H9 (cell line): ENCODE measurements around the gene IGLL5. TPM values are rescaled to one million over a fixed set of nuclear protein-coding genes. Genes with fewer than 3 reads are reported as not detected.

Experiments used
- DNase-seq: peaks from one replicate; pipeline ENCODE4 v3.0.0-alpha.2; 2017
- H2AFZ ChIP-seq: one replicate; pipeline ENCODE4 v1.6.1; 2013; ENCODE audit warnings: mild to moderate bottlenecking, low read length, control low read depth, moderate library complexity
- H2AK5ac ChIP-seq: 2 replicates; pipeline ENCODE4 v1.6.1; 2013; ENCODE audit warnings: low read length, control low read depth, mixed read lengths; ENCODE audit not compliant: insufficient read length
- H2BK120ac ChIP-seq: one replicate; pipeline ENCODE4 v1.6.1; 2013; ENCODE audit warnings: low read depth, mild to moderate bottlenecking, low read length, control low read depth, inconsistent platforms; ENCODE audit not compliant: poor library complexity, severe bottlenecking
- H2BK12ac ChIP-seq: 2 replicates; pipeline ENCODE4 v1.6.1; 2013; ENCODE audit warnings: low read length, control low read depth, mixed read lengths, low read depth; ENCODE audit not compliant: insufficient read length
- H2BK15ac ChIP-seq: 2 replicates; pipeline ENCODE4 v1.6.1; 2013; ENCODE audit warnings: low read depth, low read length, control low read depth
- H2BK20ac ChIP-seq: one replicate; pipeline ENCODE4 v1.6.1; 2013; ENCODE audit warnings: low read depth, mild to moderate bottlenecking, low read length, control low read depth, inconsistent platforms; ENCODE audit not compliant: poor library complexity, severe bottlenecking
- H2BK5ac ChIP-seq: 2 replicates; pipeline ENCODE4 v1.6.1; 2013; ENCODE audit warnings: low read length, control low read depth, mixed read lengths; ENCODE audit not compliant: insufficient read length
- H3K14ac ChIP-seq: 2 replicates; pipeline ENCODE4 v1.6.1; 2013; ENCODE audit warnings: low read length, control low read depth; ENCODE audit not compliant: insufficient read depth
- H3K18ac ChIP-seq: 2 replicates; pipeline ENCODE4 v1.6.1; 2013; ENCODE audit warnings: low read depth, mild to moderate bottlenecking, mixed read lengths, low read length, control low read depth; ENCODE audit not compliant: insufficient read length
- H3K23ac ChIP-seq: 2 replicates; pipeline ENCODE4 v1.6.1; 2013; ENCODE audit warnings: low read length, control low read depth, mixed read lengths, low read depth; ENCODE audit not compliant: insufficient read length
- H3K23me2 ChIP-seq: 2 replicates; pipeline ENCODE4 v1.6.1; 2013; ENCODE audit warnings: low read depth, mild to moderate bottlenecking, mixed read lengths, low read length, control low read depth; ENCODE audit not compliant: insufficient read length, poor library complexity, severe bottlenecking
- H3K27ac ChIP-seq: 2 replicates; pipeline ENCODE4 v1.5.1; 2013; ENCODE audit warnings: low read length, control low read depth, mixed read lengths, low read depth; ENCODE audit not compliant: insufficient read length
- H3K27me3 ChIP-seq: 2 replicates; pipeline ENCODE4 v1.6.1; 2013; ENCODE audit warnings: low read length, control low read depth, inconsistent platforms; ENCODE audit not compliant: insufficient read depth
- H3K4ac ChIP-seq: 2 replicates; pipeline ENCODE4 v1.6.1; 2013; ENCODE audit warnings: low read depth, mild to moderate bottlenecking, control low read depth, inconsistent platforms, low read length, moderate library complexity
- H3K4me1 ChIP-seq: 2 replicates; pipeline ENCODE4 v1.6.1; 2013; ENCODE audit warnings: low read length, control low read depth, inconsistent platforms; ENCODE audit not compliant: insufficient read depth
- H3K4me2 ChIP-seq: 2 replicates; pipeline ENCODE4 v1.6.1; 2013; ENCODE audit warnings: low read length, control low read depth, mixed read lengths; ENCODE audit not compliant: insufficient read length, insufficient read depth
- H3K56ac ChIP-seq: 2 replicates; pipeline ENCODE4 v1.6.1; 2013; ENCODE audit warnings: low read depth, mild to moderate bottlenecking, mixed read lengths, low read length, control low read depth; ENCODE audit not compliant: insufficient read length
- H3K79me1 ChIP-seq: 2 replicates; pipeline ENCODE4 v1.6.1; 2013; ENCODE audit warnings: low read depth, mild to moderate bottlenecking, moderate library complexity, low read length, control low read depth, inconsistent platforms; ENCODE audit not compliant: insufficient read depth, poor library complexity, severe bottlenecking
- H3K79me2 ChIP-seq: 2 replicates; pipeline ENCODE4 v1.6.1; 2013; ENCODE audit warnings: low read length, control low read depth, inconsistent platforms; ENCODE audit not compliant: insufficient read depth
- H3K9ac ChIP-seq: 2 replicates; pipeline ENCODE4 v1.6.1; 2013; ENCODE audit warnings: low read length, control low read depth, mixed read lengths; ENCODE audit not compliant: insufficient read length; ENCODE audit errors: extremely low read depth
- H3K9me3 ChIP-seq: one replicate; pipeline ENCODE4 v1.6.1; 2013; ENCODE audit warnings: low read depth, low read length, inconsistent platforms; ENCODE audit not compliant: control insufficient read depth
- H3T11ph ChIP-seq: one replicate; pipeline ENCODE4 v1.6.1; 2013; ENCODE audit warnings: mild to moderate bottlenecking, low read length, control low read depth, inconsistent platforms
- H4K20me1 ChIP-seq: one replicate; pipeline ENCODE4 v1.6.1; 2013; ENCODE audit not compliant: control insufficient read depth, insufficient read length, insufficient read depth
- H4K5ac ChIP-seq: 2 replicates; pipeline ENCODE4 v1.6.1; 2013; ENCODE audit warnings: low read depth, mild to moderate bottlenecking, mixed read lengths, low read length, control low read depth; ENCODE audit not compliant: insufficient read length
- H4K8ac ChIP-seq: replicated peaks from 2 replicates; pipeline ENCODE4 v1.6.1; 2013; ENCODE audit warnings: low read length, control low read depth, mixed read lengths, low read depth; ENCODE audit not compliant: insufficient read length
- H4K91ac ChIP-seq: 2 replicates; pipeline ENCODE4 v1.6.1; 2013; ENCODE audit warnings: low read depth, mild to moderate bottlenecking, moderate library complexity, mixed read lengths, low read length, control low read depth; ENCODE audit not compliant: insufficient read length
- H3K27ac Mint-ChIP-seq, 3 experiments: 2 replicates in 2 of 3; 3 replicates in 1 of 3; pipeline ENCODE4 v1.8.0; 2020 to 2021; ENCODE audit warnings: mixed read lengths in 3 of 3, mild to moderate bottlenecking in 1 of 3, moderate library complexity in 1 of 3
- H3K27me3 Mint-ChIP-seq: 2 replicates; pipeline ENCODE4 v1.8.0; 2021; ENCODE audit warnings: low read depth, mild to moderate bottlenecking, moderate library complexity, mixed read lengths
- H3K36me3 Mint-ChIP-seq, 3 experiments: 2 replicates in 2 of 3; 3 replicates in 1 of 3; pipeline ENCODE4 v1.8.0; 2020 to 2021; ENCODE audit warnings: low read depth in 3 of 3, mixed read lengths in 3 of 3; ENCODE audit not compliant: insufficient read depth in 1 of 3
- H3K4me1 Mint-ChIP-seq, 2 experiments: 2 replicates each; pipeline ENCODE4 v1.8.0; 2020; ENCODE audit warnings: mixed read lengths in 2 of 2
- H3K4me3 Mint-ChIP-seq, 2 experiments: 2 replicates in 1 of 2; 3 replicates in 1 of 2; pipeline ENCODE4 v1.8.0; 2020 to 2021; ENCODE audit warnings: mild to moderate bottlenecking in 2 of 2, mixed read lengths in 2 of 2, moderate library complexity in 1 of 2
- H3K9me3 Mint-ChIP-seq, 2 experiments: 2 replicates in 1 of 2; 3 replicates in 1 of 2; pipeline ENCODE4 v1.8.0; 2020; ENCODE audit warnings: mild to moderate bottlenecking in 2 of 2, mixed read lengths in 2 of 2, moderate library complexity in 1 of 2
- CTCF ChIP-seq: fragments of 200-600 bp; sonication (generic); conservative IDR thresholded peaks from 3 replicates; pipeline ENCODE4 v1.8.0; 2021; ENCODE audit warnings: antibody characterized with exemption, mild to moderate bottlenecking
- WGBS: extraction: QIAGEN DNeasy Blood & Tissue Kit; methylation state at CpG from one replicate; pipeline ENCODE4 v1.1.7; 2013; ENCODE audit warnings: missing lambda C conversion rate, low lambda C conversion rate, mixed read lengths; ENCODE audit not compliant: insufficient read length; ENCODE audit errors: extremely low coverage; 5-methylcytosine and 5-hydroxymethylcytosine counted together
- total RNA-seq: library from RNA; stranded (reverse); gene quantifications from 2 replicates; pipeline ENCODE4 v1.2.1, GENCODE V29; 2021

Gene IGLL5
- total RNA-seq, 1 experiment from 2014 or later, result not detected

DNA sequence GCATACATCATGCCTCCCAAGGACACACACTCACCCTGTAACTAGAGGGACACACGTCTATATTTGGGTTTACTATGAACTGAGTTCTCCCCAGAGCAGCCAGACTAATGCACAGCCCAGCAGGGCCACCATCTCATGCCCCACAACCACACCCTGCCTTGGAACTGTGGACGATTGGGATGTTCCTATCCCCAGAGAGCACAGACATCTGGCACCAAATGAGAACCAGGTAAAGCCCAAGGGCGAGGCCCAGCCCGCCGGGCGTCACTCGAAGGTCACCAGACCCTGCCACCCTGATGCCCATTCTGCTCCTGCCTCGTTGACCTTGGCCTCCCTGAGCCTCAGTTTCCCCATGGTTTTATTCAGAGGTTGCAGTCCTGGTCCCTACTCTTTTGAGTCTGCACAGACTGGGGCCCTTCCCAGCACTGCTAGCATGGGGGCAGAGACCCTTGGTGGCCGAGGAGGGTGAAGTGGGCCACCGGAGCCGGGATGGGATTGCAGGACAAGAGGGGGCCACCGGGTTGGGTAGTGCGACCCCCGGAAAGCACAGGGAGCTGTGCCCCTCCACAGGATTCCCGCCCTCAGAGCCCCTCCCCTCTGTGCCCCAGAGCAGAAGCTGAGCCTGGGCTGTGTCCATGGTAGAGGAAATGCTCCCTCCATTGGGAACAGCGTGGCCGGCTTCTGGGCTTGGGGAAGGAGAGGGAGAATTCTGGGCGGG is 56.8 kb downstream of the IGLL5 start:
- H2BK120ac ChIP-seq, result no peak overlapping the region
- H4K8ac ChIP-seq, result no peak overlapping the region
- no peak overlapping the region for H2BK5ac ChIP-seq
- no peak overlapping the region for H2BK12ac ChIP-seq
- H2BK20ac ChIP-seq, result no peak overlapping the region
- no peaks in the 10 kb centered on the region; a peak in 1 of 7 replicates for H3K36me3 Mint-ChIP-seq
- no peak overlapping the region for H3T11ph ChIP-seq
- no peak for TF ChIP-seq CTCF
- no peak overlapping the region; the same call in 1 of the 2 replicates for H3K14ac ChIP-seq
- no peaks in the 10 kb centered on the region for H3K4me1 Mint-ChIP-seq
- H3K9me3 ChIP-seq, result no peaks in the 10 kb centered on the region
- H3K27ac Mint-ChIP-seq, result peak overlapping the region in 1 of 3 experiments; percentile 65; a peak in 1 of 7 replicates
- no peak overlapping the region for H2BK15ac ChIP-seq
- no peak overlapping the region for H3K56ac ChIP-seq
- H3K18ac ChIP-seq, result no peak overlapping the region
- H3K23ac ChIP-seq, result no peak overlapping the region
- WGBS, result no CpG with 5 or more reads among the region's 18 CpGs
- no peak overlapping the region for H3K4ac ChIP-seq
- peaks cover 90% of the 10 kb centered on the region for H3K27me3 Mint-ChIP-seq
- H3K4me3 Mint-ChIP-seq, result no peak overlapping the region
- H3K79me2 ChIP-seq, result no peaks in the 10 kb centered on the region
- no peak overlapping the region for H3K9ac ChIP-seq
- DNase-seq, result peak; percentile 27
- H4K5ac ChIP-seq, result no peak overlapping the region
- no peak overlapping the region for H3K27ac ChIP-seq
- no peak overlapping the region for H3K4me2 ChIP-seq
- H4K91ac ChIP-seq, result no peak overlapping the region
- H3K79me1 ChIP-seq, result no peaks in the 10 kb centered on the region
- H2AK5ac ChIP-seq, result no peak overlapping the region
- H3K27me3 ChIP-seq, result no peaks in the 10 kb centered on the region; the same call in 1 of the 2 replicates
- H3K23me2 ChIP-seq, result no peaks in the 10 kb centered on the region
- H2AFZ ChIP-seq, result no peak overlapping the region
- no peaks in the 10 kb centered on the region for H3K9me3 Mint-ChIP-seq
- no peaks in the 10 kb centered on the region for H4K20me1 ChIP-seq
- no peaks in the 10 kb centered on the region for H3K4me1 ChIP-seq
